ENCODE results near the gene RPL28.
"Not testable (repeated sequence)": the region's sequence is repeated elsewhere in the genome, so short reads cannot be mapped to it uniquely, and the experiment has no call there.

RPL28 gene

GRCh38 chr19:55391191-55391670 lies 5.5 kb downstream of the RPL28 start:
- H3K4me3 ChIP-seq (ENCODE audit: low read depth, low read length) = no peak overlapping the region

DNA sequence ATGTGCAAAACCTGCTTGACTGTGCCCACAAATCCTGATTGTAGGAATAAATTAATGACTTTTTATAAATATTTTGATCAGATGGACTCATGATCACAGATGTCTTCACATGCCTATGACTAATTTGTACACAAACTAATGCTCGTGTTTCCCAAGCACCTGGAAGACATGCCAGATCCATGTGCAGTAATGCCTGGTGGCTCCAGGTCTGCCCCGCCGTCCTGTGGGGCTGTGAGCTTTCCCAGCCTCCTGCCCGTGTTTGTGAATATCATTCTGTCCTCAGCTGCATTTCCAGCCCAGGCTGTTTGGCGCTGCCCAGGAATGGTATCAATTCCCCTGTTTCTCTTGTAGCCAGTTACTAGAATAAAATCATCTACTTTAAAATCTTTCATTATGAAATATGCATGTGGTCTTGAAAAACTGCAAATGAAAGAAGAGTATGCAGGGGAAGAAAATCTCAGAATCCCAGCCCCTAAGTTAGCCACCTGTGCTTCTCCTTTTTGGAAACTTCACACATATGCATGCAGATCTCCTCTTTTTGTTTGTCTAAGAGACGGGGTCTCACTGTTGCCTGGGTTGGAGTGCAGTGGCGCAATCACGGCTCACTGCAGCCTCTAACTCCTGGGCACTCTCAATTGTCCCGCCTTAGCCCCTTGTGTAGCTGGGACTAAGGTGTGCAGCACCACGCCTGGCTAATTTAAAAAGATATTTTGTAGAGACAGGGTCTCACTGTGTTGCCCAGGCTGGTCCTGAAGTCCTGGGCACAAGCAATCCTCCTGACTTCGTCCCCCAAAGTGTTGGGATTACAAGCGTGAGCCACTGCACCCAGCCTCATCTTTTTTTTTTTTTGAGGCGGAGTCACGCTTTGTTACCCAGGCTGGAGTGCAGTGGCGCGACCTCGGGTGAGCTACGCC lies 6.2 kb downstream of the RPL28 start:
- no peak overlapping the region for H3K4me3 ChIP-seq (ENCODE audit: low read depth, low read length)

GRCh38 chr19:55392820-55393761 lies 7.4 kb downstream of the RPL28 start:
- H3K4me3 ChIP-seq (ENCODE audit: low read depth, low read length) = no peak overlapping the region

GRCh38 chr19:55398200-55398925 lies 12.6 kb downstream of the RPL28 start:
- H3K4me3 ChIP-seq (ENCODE audit: low read depth, low read length) = no peak overlapping the region

GRCh38 chr19:55400281-55401087 lies 14.8 kb downstream of the RPL28 start:
- no peak overlapping the region for H3K4me3 ChIP-seq (ENCODE audit: low read depth, low read length)

DNA sequence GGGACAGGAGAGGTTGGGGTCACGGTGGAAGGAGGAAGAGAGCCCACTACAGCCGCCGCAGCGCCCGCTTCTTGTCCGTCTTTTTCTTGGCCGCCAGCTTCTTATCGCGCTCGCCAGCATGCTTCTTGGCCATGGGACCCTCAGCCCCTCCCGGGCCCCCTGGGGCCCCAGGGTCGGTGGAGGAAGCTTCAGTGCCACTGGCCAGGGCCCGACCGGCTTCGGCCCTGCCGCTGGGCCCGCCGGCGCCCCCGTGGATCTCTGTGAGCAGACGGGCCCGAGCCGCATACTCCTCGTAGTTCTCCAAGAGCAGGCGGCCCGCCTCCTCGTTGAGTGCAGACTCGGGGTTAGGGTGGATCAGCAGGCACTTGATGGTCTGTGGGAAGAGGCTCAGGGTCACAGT lies 15.7 kb downstream of the RPL28 start:
- not testable (repeated sequence) for H3K4me3 ChIP-seq (ENCODE audit: low read depth, low read length)

GRCh38 chr19:55402509-55402908 lies 16.8 kb downstream of the RPL28 start:
- H3K4me3 ChIP-seq (ENCODE audit: low read depth, low read length) = no peak overlapping the region

DNA sequence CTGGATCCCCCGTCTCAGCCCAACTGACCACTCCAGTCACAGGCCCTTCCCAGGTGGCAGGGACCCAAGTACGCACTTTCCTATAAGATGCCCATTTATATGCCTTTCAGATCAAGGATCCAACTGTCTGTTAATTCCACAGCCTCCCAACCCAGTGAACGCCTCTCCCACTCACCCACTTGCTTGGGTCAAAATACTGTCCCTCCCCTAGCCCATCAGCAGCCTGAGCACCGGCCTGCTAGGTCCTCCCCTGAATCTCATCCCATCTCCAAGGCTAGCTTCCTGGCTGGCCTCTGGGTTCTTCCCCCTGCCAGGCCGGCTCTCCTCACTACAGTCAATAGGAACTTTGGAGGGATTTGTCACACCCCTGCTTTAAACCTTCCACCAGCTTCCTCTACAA lies 19.9 kb downstream of the RPL28 start:
- no peak overlapping the region for H3K4me3 ChIP-seq (ENCODE audit: low read depth, low read length)

- peak overlapping the region; percentile 70 for H3K4me3 ChIP-seq (ENCODE audit: low read depth, low read length)
Observed at GRCh38 chr19:55406091-55406825, 20.5 kb downstream of the RPL28 start.

GRCh38 chr19:55406826-55407549 lies 21.3 kb downstream of the RPL28 start:
- peak overlapping the region; percentile 70 for H3K4me3 ChIP-seq (ENCODE audit: low read depth, low read length)

DNA sequence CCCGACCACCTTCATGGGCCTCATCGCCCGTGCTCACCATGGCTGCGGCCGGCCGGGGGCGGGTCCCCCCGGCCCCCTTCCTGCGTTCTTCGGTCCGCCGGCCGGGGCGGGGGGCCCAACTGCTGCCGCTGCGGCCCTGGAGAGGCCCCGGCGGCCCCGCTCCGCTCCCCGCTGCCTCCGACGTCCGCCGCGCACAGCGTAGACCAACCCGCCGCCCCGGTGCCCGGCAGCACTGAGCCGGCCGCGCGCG lies 21.7 kb downstream of the RPL28 start, which contains the start of gene UBE2S:
Gene UBE2S, minus strand, starts transcription at position 239 of the 250 bp plus-strand sequence. Its CDS starts 199 bp downstream, at position 40.
- H3K4me3 ChIP-seq (ENCODE audit: low read depth, low read length) = peak within 1 kb of the TSS; percentile 70

DNA sequence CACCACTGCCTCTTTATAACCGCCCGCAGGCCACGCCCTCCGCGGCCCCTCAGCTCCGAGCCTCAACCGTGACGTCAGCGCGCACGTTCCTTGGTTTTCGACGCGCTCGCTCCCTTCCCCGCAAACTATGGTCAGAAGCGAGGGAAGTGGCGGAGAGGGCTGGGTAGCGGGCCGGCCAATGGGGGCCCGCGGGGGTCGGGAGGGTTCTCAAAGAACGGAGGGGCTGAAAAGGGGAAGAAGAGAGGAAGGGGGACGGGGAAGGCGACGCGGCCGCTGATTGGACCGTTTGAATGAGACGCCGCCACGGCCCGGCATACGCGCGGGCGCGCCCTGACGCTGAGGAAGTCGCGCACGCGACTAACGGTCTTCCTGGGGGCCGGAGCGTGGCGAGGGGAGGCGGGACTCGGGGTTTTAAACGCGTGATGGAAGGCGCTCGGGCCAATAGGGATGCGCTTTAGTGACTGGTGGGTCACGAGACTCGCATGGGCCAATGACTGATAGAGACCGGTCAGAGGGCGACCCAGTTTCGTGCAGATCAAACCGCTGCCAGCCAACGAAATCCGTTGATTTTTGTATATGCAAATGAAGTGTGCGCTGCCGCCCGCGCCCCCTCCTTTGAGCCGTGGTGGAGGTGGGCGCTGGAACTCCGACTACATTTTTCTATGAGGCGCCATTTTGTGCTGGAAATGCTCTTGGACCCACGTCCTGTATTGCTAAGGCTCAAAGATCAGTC lies 22.2 kb downstream of the RPL28 start:
- H3K4me3 ChIP-seq (ENCODE audit: low read depth, low read length) = peak overlapping the region; percentile 70

GRCh38 chr19:55408533-55408872 lies 22.8 kb downstream of the RPL28 start:
- no peak overlapping the region for H3K4me3 ChIP-seq (ENCODE audit: low read depth, low read length)

- H3K4me3 ChIP-seq (ENCODE audit: low read depth, low read length) = not testable (repeated sequence)
Observed at GRCh38 chr19:55409179-55409578, 23.4 kb downstream of the RPL28 start.

DNA sequence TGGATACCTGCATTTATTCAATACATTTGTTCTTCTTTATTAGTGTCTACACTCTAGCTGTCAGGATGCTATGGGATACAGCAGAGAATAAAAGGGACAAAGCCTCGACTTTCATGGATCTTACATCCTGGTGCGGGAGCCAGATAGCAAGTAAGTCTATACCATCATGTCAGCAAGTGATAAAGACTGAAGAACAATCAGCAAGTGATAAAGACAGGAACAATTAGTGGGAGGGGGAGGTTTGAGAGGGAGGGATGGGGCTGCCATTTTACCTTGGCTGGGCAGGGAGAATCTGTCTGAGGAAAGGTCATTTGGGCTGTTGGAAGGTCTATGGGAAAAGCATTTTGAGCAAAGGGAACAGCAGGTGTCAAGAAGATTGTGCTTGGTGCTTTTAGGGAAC lies 24.4 kb downstream of the RPL28 start:
- H3K4me3 ChIP-seq (ENCODE audit: low read depth, low read length) = no peak overlapping the region

- no peak overlapping the region for H3K4me3 ChIP-seq (ENCODE audit: low read depth, low read length)
Observed at GRCh38 chr19:55418185-55418584, 32.5 kb downstream of the RPL28 start.

GRCh38 chr19:55419103-55419502 lies 33.4 kb downstream of the RPL28 start:
- H3K4me3 ChIP-seq (ENCODE audit: low read depth, low read length) = no peak overlapping the region

DNA sequence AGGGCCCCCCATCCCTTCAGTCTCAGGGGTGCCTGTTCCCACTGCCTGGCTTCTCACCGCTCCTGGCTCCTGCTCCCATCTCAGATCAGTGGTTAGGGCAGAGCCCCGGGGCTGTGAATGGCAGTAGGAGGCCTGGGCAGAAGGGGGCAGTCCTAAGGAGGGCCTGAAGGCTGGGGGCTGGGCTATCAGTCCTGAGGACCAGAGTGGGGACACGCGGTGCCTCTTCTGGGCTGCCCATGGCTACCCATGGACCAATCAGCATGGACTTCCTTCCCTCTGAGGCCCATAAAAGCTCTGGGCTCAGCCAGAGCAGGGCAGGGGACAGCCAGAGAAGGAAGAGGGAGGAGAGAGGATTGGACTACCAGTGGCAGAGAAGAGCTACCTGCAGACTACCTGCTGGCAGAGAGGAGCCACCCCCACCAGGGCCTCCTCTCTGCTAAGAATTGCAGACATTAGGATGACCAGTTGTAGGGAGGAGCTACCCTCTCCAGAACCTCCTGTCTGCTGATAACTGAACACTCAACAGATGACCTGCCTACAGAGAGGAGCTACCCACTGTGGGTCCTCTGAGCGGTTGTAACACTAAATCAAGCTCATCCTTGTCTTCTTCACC lies 34.0 kb downstream of the RPL28 start:
- H3K4me3 ChIP-seq (ENCODE audit: low read depth, low read length) = no peak overlapping the region

All from iPS-11a (cell line).